ENCODE data around the gene NKTR.

The NKTR gene

GRCh38 chr3:42682301-42683070 lies 82.0 kb downstream of the NKTR start:
- no peak for DNase-seq (ENCODE audit: low read depth)

- DNase-seq (ENCODE audit: low read depth), result no peak
Measured at GRCh38 chr3:42683875-42684598, 83.6 kb downstream of the NKTR start.

- DNase-seq (ENCODE audit: low read depth), result no peak
Measured at GRCh38 chr3:42684632-42685362, 84.3 kb downstream of the NKTR start.

- no peak for DNase-seq (ENCODE audit: low read depth)
Measured at GRCh38 chr3:42685363-42685881, 84.9 kb downstream of the NKTR start, which contains the start of gene KLHL40. TSS of gene KLHL40 (plus strand) at chr3:42685537. CDS start at chr3:42685619, 82 bp downstream.

- no peak for DNase-seq (ENCODE audit: low read depth)
Measured at GRCh38 chr3:42685891-42686820, 85.7 kb downstream of the NKTR start.

GRCh38 chr3:42686832-42687650 lies 86.6 kb downstream of the NKTR start:
- no peak for DNase-seq (ENCODE audit: low read depth)

GRCh38 chr3:42688016-42688415 lies 87.5 kb downstream of the NKTR start:
- no peak for DNase-seq (ENCODE audit: low read depth)

- no peak for DNase-seq (ENCODE audit: low read depth)
Measured at GRCh38 chr3:42688487-42689420, 88.3 kb downstream of the NKTR start.

- no peak for DNase-seq (ENCODE audit: low read depth)
Measured at GRCh38 chr3:42689421-42690014, 89.0 kb downstream of the NKTR start.

- no peak for DNase-seq (ENCODE audit: low read depth)
Measured at GRCh38 chr3:42690191-42690590, 89.7 kb downstream of the NKTR start.

GRCh38 chr3:42690766-42691680 lies 90.5 kb downstream of the NKTR start:
- DNase-seq (ENCODE audit: low read depth), result no peak

- no peak for DNase-seq (ENCODE audit: low read depth)
Measured at GRCh38 chr3:42691816-42692666, 91.6 kb downstream of the NKTR start.

- DNase-seq (ENCODE audit: low read depth), result no peak
Measured at GRCh38 chr3:42692667-42693529, 92.4 kb downstream of the NKTR start.

GRCh38 chr3:42693530-42693930 lies 93.0 kb downstream of the NKTR start:
- no peak for DNase-seq (ENCODE audit: low read depth)

- no peak for DNase-seq (ENCODE audit: low read depth)
Measured at GRCh38 chr3:42694366-42694765, 93.9 kb downstream of the NKTR start.

Measured in activated T-helper 1 cell treated with Interleukin-2 at 50 U/mL for 16 hours (primary cell).